Gastroesophageal sphincter (tissue), 3 donors: Measurements from ENCODE around the gene KMT2B.
A peak's percentile ranks its signal among the peaks of the same experiment; 100 is the strongest.

Experiments
- CTCF ChIP-seq, 4 experiments: fragments of 200-600 bp in 2 of 4; fragments of 450-650 bp in 2 of 4; sonication (generic) in 1 of 4; IDR thresholded peaks; one replicate each; pipeline ENCODE4 v1.5.1; 2017 to 2019; ENCODE audit warnings: antibody characterized with exemption in 4 of 4, mild to moderate bottlenecking in 2 of 4, moderate library complexity in 2 of 4
- POLR2A ChIP-seq, 2 donors: fragments of 450-650 bp; IDR thresholded peaks; one replicate each; pipeline ENCODE4 v1.6.1; 2017; ENCODE audit warnings: antibody characterized with exemption in 2 of 2, mild to moderate bottlenecking in 2 of 2, moderate library complexity in 1 of 2
- POLR2AphosphoS5 ChIP-seq: sonication (generic); formaldehyde crosslinking; IDR thresholded peaks from one replicate; pipeline ENCODE4 v1.6.1; 2017; ENCODE audit warnings: antibody characterized with exemption

GRCh38 chr19:35740423-35741202 is 22.8 kb downstream of the KMT2B start:
- TF ChIP-seq CTCF (IDR thresholded peaks at IDR 0.05) (peak in 2 of 4 experiments; percentile 29 to 38), POLR2A (IDR thresholded peaks at IDR 0.05) (peak; percentile 31 to 39), POLR2AphosphoS5 (peak; percentile 90)
